ENCODE results near the gene LRMDA. TPM values are rescaled to one million over a fixed set of nuclear protein-coding genes. Genes with fewer than 3 reads are reported as not detected.
A peak's percentile ranks its signal among the peaks of the same experiment; 100 is the strongest.

Gene LRMDA
- total RNA-seq, 4 donors from 2014 or later, result 0.88 to 14.1 (median 5.1) TPM; not detected in 1

DNA sequence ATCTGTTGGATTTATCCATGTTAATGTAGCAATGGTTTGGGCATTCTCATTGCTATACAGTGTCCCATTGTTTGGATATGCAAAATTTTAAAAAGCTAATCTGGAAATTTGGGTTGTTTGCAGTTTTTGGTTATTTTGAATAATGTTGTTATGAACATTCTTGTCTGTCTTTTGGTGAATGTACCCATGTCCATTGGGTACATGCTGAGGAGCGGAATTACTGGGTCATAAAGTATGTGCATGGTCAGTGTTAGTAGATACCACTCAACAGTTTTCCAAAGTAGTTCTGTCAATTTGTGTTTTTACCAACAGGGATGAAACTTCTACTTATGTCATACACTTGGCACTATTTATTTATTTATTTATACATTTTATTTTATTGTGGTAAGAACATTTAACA, 153.9 kb downstream of the LRMDA start:
- Histone ChIP-seq H3K4me3 (no peak overlapping the region), H3K9me3 (peaks cover 0 to 23% (median 17%) of the 10 kb centered on the region in 3 donors), H3K27ac (no peak overlapping the region), H3K36me3 (no peaks in the 10 kb centered on the region), H3K4me1 (no peaks in the 10 kb centered on the region), H3K27me3 (no peaks in the 10 kb centered on the region)
- DNase-seq, result no peak
- TF ChIP-seq, protein P1, sequence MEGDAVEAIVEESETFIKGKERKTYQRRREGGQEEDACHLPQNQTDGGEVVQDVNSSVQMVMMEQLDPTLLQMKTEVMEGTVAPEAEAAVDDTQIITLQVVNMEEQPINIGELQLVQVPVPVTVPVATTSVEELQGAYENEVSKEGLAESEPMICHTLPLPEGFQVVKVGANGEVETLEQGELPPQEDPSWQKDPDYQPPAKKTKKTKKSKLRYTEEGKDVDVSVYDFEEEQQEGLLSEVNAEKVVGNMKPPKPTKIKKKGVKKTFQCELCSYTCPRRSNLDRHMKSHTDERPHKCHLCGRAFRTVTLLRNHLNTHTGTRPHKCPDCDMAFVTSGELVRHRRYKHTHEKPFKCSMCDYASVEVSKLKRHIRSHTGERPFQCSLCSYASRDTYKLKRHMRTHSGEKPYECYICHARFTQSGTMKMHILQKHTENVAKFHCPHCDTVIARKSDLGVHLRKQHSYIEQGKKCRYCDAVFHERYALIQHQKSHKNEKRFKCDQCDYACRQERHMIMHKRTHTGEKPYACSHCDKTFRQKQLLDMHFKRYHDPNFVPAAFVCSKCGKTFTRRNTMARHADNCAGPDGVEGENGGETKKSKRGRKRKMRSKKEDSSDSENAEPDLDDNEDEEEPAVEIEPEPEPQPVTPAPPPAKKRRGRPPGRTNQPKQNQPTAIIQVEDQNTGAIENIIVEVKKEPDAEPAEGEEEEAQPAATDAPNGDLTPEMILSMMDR (IDR thresholded peaks at IDR 0.05), result no peak
- no peak for TF ChIP-seq POLR2A (IDR thresholded peaks at IDR 0.05)
- WGBS, 2 donors, result 94 to 100% methylated on average over 1 of the region's 1 CpG
- intact Hi-C loops (cut with DNase I), result no loop called here

DNA sequence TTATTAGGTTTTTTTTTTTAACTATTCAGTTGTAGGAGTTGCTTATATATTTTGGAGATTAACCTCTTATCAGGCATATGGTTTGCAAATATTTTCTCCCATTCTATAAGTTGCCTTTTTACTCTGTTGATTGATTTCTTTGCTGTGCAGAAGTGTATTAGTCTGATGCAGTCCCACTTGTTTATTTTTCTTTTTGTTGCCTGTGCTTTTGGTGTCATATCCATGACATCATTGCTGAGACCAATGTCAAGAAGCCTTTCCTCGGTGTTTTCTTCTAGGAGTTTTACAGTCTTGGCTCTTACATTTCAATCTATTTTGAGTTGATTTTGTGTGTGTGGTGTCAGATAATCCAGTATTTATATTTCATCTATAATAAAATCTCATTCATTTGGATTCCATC, 155.4 kb downstream of the LRMDA start:
- TF ChIP-seq POLR2A (IDR thresholded peaks at IDR 0.05), result no peak
- TF ChIP-seq, protein P1 (IDR thresholded peaks at IDR 0.05), result no peak
- Histone ChIP-seq H3K9me3 (peaks cover 0 to 17% (median 16%) of the 10 kb centered on the region in 3 donors), H3K27me3 (no peaks in the 10 kb centered on the region), H3K4me3 (no peak overlapping the region), H3K4me1 (no peaks in the 10 kb centered on the region), H3K36me3 (no peaks in the 10 kb centered on the region), H3K27ac (no peak overlapping the region)
- intact Hi-C loops (cut with DNase I), result no loop called here
- 90 to 100% methylated on average over 1 of the region's 1 CpG for WGBS, 2 donors
- no peak for DNase-seq

DNA sequence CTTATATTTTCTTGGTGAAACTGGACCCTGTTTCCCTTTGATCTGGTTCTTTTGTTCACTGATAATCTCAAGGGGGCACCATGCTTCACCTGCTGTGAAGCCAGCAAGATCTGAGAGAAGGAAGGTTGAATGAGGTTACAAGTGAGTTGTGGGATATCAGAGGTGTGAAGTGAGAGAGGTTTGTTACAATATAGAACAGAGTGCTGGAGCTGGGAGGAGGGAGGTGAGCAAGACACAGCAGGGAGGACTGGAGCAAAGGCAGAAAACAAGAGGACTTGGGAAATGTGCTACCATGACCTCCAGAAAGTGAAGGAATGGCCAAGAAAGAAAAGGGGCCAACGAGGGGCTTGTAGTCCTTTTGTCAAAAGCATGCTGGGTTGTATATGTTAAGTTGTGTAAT, 156.6 kb downstream of the LRMDA start:
- no peak for DNase-seq
- 73 to 85% methylated on average over 1 of the region's 1 CpG for WGBS, 2 donors
- TF ChIP-seq POLR2A (IDR thresholded peaks at IDR 0.05), result no peak
- TF ChIP-seq, protein P1 (IDR thresholded peaks at IDR 0.05), result no peak
- H3K4me3 ChIP-seq, result no peak overlapping the region
- H3K36me3 ChIP-seq, result no peaks in the 10 kb centered on the region
- peaks cover 0 to 6% (median 4%) of the 10 kb centered on the region in 3 donors for H3K9me3 ChIP-seq
- no peak overlapping the region for H3K27ac ChIP-seq
- intact Hi-C loops (cut with DNase I), result no loop called here
- no peaks in the 10 kb centered on the region for H3K27me3 ChIP-seq
- no peaks in the 10 kb centered on the region for H3K4me1 ChIP-seq

DNA sequence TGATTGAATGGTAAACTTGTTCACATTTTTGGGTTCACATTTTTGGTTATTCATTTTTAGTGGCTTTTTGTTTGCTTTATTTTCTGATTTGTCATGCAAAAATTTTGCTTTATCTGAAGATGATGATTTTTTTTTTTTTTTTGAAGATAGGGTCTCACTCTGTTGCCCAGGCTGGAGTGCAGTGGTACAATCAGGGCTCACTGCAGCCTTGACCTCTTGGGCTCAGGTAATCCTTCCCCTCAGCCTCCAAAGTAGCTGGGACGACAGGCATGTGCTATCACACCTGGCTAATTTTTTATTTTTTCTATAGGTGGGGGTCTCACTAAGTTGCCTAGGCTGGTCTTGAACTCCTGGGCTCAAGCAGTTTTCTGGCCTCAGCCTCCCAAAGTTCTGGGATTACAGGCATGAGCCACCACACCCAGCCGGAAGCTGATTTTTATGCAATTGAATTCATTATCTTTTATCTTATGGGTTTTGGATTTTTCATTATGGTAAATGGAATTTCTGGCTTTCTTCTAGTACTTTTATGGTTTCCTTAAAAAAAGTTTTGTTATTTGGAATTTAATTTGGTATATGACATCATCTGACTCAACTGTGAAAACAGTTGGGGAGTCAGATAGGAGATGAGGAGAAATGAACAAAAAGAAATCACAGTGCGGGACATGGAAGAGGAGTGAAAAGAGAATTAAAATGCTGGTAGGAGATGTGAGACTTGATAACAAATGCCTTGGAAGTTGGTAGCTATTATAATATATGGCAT, 158.7 kb downstream of the LRMDA start:
- no peak for DNase-seq
- no peak overlapping the region for H3K27ac ChIP-seq
- no peak overlapping the region for H3K4me3 ChIP-seq
- TF ChIP-seq, protein P1 (IDR thresholded peaks at IDR 0.05), result no peak
- TF ChIP-seq POLR2A (IDR thresholded peaks at IDR 0.05), result no peak
- WGBS, 2 donors, result 92 to 94% methylated on average over 3 of the region's 3 CpGs
- no peaks in the 10 kb centered on the region for H3K9me3 ChIP-seq
- intact Hi-C loops (cut with DNase I), result no loop called here
- H3K4me1 ChIP-seq, result no peaks in the 10 kb centered on the region
- no peaks in the 10 kb centered on the region for H3K27me3 ChIP-seq
- no peaks in the 10 kb centered on the region for H3K36me3 ChIP-seq

DNA sequence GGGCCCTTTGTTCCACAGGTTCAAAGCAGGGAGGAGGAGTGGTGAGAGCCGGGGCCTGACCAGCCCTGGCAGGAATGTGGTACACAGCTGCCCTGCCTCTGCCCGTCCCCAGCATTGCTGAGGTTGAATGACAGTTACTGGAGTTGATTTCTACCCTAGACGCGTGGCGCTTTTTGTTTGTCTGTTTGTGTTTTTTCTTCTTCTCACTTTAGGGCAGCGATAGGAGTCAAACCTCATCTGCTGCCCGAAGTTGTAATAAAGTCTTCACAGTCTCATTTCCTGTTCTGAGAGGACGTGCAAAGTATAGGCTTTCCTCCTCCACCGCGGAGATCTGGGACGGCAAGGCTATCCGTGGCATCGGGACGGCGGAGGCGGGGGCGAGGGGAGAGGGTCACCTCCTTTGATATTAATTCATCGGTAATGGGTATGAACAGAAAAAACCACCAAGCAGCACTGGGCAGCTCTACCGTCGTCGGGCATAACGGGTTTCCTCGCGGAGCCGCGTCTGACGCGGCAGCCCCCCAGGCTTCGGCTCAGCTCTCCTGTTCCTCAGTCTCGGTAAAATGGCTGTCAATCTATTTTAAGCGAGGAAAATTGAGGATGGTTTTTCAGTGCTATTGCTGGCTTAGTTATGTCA, 160.8 kb downstream of the LRMDA start:
- Histone ChIP-seq H3K4me1 (no peaks in the 10 kb centered on the region), H3K27me3 (no peaks in the 10 kb centered on the region), H3K27ac (no peak overlapping the region), H3K9me3 (no peaks in the 10 kb centered on the region), H3K4me3 (peak overlapping the region in 3 of 4 donors; percentile 2 to 28 (median 23)), H3K36me3 (no peaks in the 10 kb centered on the region)
- no peak for TF ChIP-seq POLR2A (IDR thresholded peaks at IDR 0.05)
- TF ChIP-seq, protein P1 (IDR thresholded peaks at IDR 0.05), result no peak
- 87 to 89% methylated on average over 27 of the region's 31 CpGs for WGBS, 2 donors
- no peak for DNase-seq
- intact Hi-C loops (cut with DNase I), result no loop called here
